HG03457 (cell line): Measurements from ENCODE around the gene LMO7.

Experiments used
- ATAC-seq: cut with Tn5 transposase; IDR thresholded peaks from one replicate; pipeline ENCODE4 v1.9.1; 2021; ENCODE audit warnings: moderate number of reproducible peaks; ENCODE audit not compliant: unreplicated experiment

Gene LMO7

DNA sequence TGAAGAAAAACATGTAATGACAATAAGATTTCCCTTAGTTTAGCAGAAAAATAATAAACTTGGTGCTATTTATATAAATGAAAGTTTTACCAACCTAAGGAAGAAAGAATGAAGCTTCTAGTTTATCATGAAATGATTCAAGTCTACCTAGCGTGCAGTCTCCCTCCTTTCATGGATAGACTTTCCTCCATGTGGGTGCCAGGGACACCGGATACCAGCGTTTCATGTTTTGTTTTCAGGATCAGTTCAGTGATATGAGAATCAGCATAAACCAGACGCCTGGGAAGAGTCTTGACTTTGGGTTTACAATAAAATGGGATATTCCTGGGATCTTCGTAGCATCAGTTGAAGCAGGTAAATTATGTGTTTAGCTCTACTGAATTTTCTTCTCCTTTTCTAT is 196.7 kb downstream of the LMO7 start:
- no peak for ATAC-seq

- no peak for ATAC-seq
Observed at GRCh38 chr13:75836441-75836840, 200.3 kb downstream of the LMO7 start.

- no peak for ATAC-seq
Observed at GRCh38 chr13:75838366-75839005, 202.4 kb downstream of the LMO7 start.

DNA sequence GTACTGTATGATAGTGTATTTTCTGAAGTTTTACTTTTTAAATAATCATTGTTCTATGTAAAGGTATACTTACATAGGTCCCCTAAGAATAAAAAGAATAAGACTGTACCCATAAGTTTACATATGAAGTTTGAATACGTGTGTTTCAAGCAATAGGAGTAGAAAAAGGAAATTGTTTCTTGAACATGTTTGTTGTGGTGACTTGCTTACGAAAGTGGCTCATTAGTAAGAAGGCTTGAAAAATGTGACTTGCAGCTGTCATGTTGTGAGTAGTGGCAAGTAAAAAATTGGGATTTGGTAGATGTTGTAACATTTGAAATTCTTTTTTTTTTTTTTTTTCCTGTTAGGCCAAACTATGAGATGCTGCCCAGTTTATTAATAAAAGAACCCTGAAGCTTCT is 203.3 kb downstream of the LMO7 start:
- no peak for ATAC-seq

GRCh38 chr13:75841905-75842304 is 205.8 kb downstream of the LMO7 start:
- no peak for ATAC-seq

GRCh38 chr13:75843074-75843473 is 206.9 kb downstream of the LMO7 start:
- no peak for ATAC-seq

- no peak for ATAC-seq
Observed at GRCh38 chr13:75843991-75844390, 207.9 kb downstream of the LMO7 start.

- ATAC-seq: no peak
Observed at GRCh38 chr13:75847588-75847987, 211.5 kb downstream of the LMO7 start.

DNA sequence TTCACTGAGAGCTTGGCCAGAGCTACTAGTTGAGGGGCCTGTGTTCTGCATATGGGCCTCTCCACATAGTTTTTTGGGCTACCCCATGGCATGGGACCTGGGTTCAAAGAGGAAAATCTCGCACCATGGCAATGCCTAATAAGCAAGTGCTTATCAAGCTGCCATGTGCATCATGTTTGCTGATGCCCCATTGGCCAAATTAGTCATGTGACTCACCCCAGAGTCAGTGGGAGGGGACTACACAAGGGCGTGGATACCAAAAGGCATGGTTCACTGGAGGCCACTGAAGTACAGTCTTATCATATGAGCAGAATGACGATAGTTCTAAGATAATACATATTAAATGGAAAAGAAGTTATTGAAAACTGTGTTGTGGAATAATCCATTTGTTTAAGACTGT is 214.8 kb downstream of the LMO7 start:
- no peak for ATAC-seq

GRCh38 chr13:75855216-75855615 is 219.1 kb downstream of the LMO7 start:
- ATAC-seq: no peak

DNA sequence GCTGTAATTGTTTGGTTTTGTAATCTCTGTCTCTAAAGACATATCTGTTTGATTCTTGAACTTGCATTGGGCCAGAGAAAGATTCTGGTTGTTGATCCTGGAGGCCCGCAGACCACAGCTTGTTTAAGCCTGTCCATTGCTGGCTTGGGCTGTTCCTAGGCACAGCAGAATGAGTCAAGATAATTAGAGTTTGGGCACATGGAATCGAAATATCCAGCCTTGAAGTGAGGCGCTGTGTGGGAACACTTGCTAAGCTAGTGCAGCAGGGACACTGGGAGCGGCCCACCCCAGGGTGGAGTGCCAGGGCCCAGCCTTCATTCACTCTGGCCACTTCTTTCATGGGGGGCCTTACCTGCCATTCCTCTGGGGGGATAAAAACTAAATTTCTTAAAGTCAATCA is 219.7 kb downstream of the LMO7 start:
- ATAC-seq: no peak

- no peak for ATAC-seq
Observed at GRCh38 chr13:75857291-75857690, 221.2 kb downstream of the LMO7 start.

DNA sequence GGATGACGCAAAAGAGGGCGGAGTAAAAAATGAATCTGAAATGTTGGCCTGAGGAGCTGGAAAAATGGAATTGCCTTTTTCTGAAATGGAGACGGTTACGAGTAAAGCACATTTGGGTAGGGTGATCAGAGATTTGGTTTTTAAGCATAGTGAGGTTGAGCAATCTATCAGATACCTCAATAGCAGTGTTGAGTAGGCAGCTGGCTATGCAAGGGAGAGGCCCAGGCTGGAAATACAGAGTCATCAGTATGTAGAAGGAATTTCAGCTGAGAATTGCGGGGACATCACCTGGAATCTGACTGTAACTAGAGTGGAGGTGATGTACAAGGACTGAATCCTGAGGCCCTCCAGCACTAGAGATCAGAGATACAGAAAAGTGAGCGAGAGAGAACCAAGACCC is 224.8 kb downstream of the LMO7 start:
- ATAC-seq: no peak

- ATAC-seq: no peak
Observed at GRCh38 chr13:75861786-75862185, 225.7 kb downstream of the LMO7 start.

DNA sequence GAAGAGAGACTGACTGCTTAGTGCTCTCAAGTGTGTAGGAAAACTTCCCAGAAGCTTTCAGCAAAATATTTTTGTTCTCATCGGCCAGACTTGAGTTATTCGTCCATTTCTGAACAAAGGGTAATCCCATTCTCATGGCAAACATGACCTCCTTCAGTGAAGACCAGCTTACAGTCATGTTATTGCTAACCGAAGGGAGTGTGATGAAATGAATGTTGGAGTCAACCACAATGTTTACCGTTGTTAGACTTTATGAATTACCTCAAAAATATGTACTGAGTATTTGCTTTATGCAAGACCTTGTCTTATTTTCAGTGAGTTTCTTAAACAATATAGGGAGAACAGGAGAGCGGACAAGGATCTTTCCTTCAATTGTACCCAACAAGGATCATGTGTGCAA is 228.6 kb downstream of the LMO7 start:
- no peak for ATAC-seq

DNA sequence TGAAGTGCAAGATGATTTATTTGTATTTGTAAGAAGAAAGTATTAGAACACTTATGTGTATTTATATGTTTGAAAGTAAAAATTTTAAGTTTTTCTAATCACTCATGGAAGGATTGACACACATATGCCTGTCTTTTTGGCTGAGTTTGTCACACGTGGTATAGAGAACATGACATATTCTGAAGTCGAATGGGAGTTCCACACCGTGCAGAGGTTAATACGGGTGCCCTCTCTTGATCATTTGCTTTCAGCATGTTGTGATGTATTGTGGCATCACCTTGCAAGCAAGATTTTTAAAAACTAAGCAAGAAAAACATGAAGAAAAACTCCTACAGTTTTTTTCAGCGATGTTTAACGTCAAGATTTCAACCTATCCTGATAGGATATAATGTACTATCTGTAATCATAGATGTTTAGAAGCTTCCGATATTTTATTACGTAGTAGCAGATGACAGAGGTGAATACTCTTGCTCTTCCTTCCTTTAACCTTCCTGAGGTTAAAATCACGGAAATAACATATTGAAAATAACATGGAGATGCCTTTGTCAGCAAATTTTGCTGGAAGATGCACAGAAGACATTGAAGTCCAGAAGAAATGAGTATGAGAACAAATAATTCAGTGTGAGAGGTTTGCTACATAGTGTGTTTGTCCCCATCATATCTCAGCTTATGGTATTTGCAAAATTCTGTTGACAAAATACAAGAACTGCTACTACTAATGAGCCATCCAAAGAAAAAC is 231.4 kb downstream of the LMO7 start:
- ATAC-seq: no peak

DNA sequence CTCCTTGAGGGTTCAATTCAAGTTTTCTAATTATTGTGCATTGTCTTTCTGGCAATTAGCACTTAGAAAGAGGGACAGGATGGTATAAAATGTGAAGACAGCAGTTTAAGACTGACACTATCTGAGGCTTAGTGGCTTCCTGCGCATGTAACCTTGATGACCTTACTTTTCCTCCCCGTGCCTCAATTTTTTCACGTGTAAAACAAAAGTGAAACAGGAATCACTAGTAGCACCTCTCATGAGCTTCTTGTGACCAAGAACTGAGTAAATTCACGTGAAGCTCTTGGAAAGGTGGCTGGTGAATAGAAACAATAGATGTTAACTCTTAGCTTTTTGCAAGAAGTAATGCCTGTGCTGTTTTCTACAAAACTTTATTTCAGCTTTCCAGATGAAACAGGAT is 233.9 kb downstream of the LMO7 start:
- ATAC-seq: no peak

GRCh38 chr13:75870397-75870903 is 234.3 kb downstream of the LMO7 start:
- no peak for ATAC-seq

DNA sequence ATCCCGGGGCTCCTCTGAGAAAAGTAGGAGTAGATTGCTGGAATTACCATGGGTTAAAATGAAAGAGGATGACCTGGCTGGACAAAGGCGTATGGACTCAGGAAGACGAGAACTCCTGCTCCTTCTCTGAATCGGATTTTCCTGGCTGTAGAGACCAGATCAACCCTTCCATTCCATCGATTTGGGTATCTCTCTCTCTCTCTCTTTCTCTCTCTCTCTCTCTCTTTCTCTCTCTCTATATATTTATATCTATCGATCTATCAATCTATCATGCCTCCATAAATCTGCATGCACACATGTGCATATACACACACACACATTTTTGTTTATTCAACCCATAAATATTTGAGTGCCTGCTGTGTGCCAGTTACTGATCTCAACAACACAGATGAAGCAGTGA is 234.9 kb downstream of the LMO7 start:
- ATAC-seq: no peak

GRCh38 chr13:75872980-75873379 is 236.8 kb downstream of the LMO7 start:
- no peak for ATAC-seq

DNA sequence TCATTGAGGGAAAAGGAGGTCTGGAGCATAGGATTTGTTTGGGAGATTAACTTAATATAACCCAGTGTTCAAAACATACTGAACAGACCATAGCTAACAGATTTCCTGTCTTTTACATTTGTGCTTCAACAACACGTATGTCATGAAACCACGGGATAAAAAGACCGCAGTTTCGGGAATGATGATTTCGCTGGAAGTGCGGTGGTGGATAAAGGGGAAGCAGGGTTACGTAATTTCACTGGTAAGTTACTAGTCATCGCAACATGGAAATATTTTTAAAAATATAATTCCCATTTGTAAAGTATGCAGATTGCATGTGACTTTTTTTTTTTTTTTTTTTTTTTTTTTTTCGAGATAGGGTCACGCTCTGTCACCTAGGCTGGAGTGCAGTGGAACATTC is 237.4 kb downstream of the LMO7 start:
- ATAC-seq: no peak

- ATAC-seq: no peak
Observed at GRCh38 chr13:75875450-75875849, 239.3 kb downstream of the LMO7 start.
